Transverse colon (tissue), 3 donors: ENCODE measurements around the gene TRAF3.

Experiments used
- POLR2A ChIP-seq: fragments of 450-650 bp; IDR thresholded peaks from one replicate; pipeline ENCODE4 v1.6.1; 2016; ENCODE audit warnings: antibody characterized with exemption, mild to moderate bottlenecking, moderate library complexity
- POLR2AphosphoS5 ChIP-seq, 3 donors: sonication (generic); formaldehyde crosslinking; IDR thresholded peaks; one replicate each; pipeline ENCODE4 v1.6.1; 2016; ENCODE audit warnings: antibody characterized with exemption in 3 of 3

GRCh38 chr14:102757646-102758045, 19.6 kb upstream of the TRAF3 start:
- no peak for TF ChIP-seq POLR2A
- TF ChIP-seq POLR2AphosphoS5 (IDR thresholded peaks at IDR 0.05), result no peak
